ENCODE measurements around the gene SH3GL2.

SH3GL2 gene

GRCh38 chr9:17651725-17652124, 72.9 kb downstream of the SH3GL2 start:
- H3K27ac ChIP-seq = no peak overlapping the region

GRCh38 chr9:17653947-17654465, 75.1 kb downstream of the SH3GL2 start:
- H3K27ac ChIP-seq = no peak overlapping the region
- TF ChIP-seq ZFX (IDR thresholded peaks at IDR 0.05; ENCODE audit: borderline replicate concordance) (no peak), CTCF (IDR thresholded peaks at IDR 0.05) (no peak)

More at GRCh38 chr9:17651725-17652124, 72.9 kb downstream of the SH3GL2 start:
- TF ChIP-seq ZFX (IDR thresholded peaks at IDR 0.05; ENCODE audit: borderline replicate concordance) (no peak), CTCF (IDR thresholded peaks at IDR 0.05) (no peak)

- TF ChIP-seq CTCF (IDR thresholded peaks at IDR 0.05) = no peak
- TF ChIP-seq ZFX (IDR thresholded peaks at IDR 0.05; ENCODE audit: borderline replicate concordance) = no peak
- no peak overlapping the region for H3K27ac ChIP-seq
Measured at GRCh38 chr9:17656889-17657288, 78.0 kb downstream of the SH3GL2 start.

GRCh38 chr9:17658237-17658636, 79.4 kb downstream of the SH3GL2 start:
- no peak overlapping the region for H3K27ac ChIP-seq
- TF ChIP-seq CTCF (IDR thresholded peaks at IDR 0.05) = no peak
- TF ChIP-seq ZFX (IDR thresholded peaks at IDR 0.05; ENCODE audit: borderline replicate concordance) = no peak

GRCh38 chr9:17660158-17660557, 81.3 kb downstream of the SH3GL2 start:
- H3K27ac ChIP-seq = no peak overlapping the region
- no peak for TF ChIP-seq ZFX (IDR thresholded peaks at IDR 0.05; ENCODE audit: borderline replicate concordance)
- TF ChIP-seq CTCF (IDR thresholded peaks at IDR 0.05) = no peak

GRCh38 chr9:17665450-17665849, 86.6 kb downstream of the SH3GL2 start:
- TF ChIP-seq CTCF (IDR thresholded peaks at IDR 0.05) = no peak
- no peak for TF ChIP-seq ZFX (IDR thresholded peaks at IDR 0.05; ENCODE audit: borderline replicate concordance)
- no peak overlapping the region for H3K27ac ChIP-seq

- TF ChIP-seq ZFX (IDR thresholded peaks at IDR 0.05; ENCODE audit: borderline replicate concordance) = no peak
- TF ChIP-seq CTCF (IDR thresholded peaks at IDR 0.05) = no peak
- no peak overlapping the region for H3K27ac ChIP-seq
Measured at GRCh38 chr9:17669206-17669605, 90.3 kb downstream of the SH3GL2 start.

All from 22Rv1 (cell line).